Esophagus muscularis mucosa (tissue), 4 donors: Measurements from ENCODE around the gene OAS2.

Experiments used
- EP300 ChIP-seq: sonication (generic); formaldehyde crosslinking; IDR thresholded peaks from one replicate; pipeline ENCODE4 v1.6.1; 2017; ENCODE audit warnings: antibody characterized with exemption
- POLR2A ChIP-seq: fragments of 450-650 bp; IDR thresholded peaks from one replicate; pipeline ENCODE4 v1.6.1; 2017; ENCODE audit warnings: antibody characterized with exemption, moderate library complexity, mild to moderate bottlenecking, low read depth
- TF ChIP-seq, protein P1 (sequence below), 3 experiments: fragments of 200-600 bp in 2 of 3; fragments of 450-650 bp in 1 of 3; sonication (generic) in 2 of 3; IDR thresholded peaks; one replicate each; pipeline ENCODE4 v1.5.1; 2017 to 2019; ENCODE audit warnings: antibody characterized with exemption in 3 of 3, mild to moderate bottlenecking in 2 of 3, moderate library complexity in 1 of 3

DNA sequence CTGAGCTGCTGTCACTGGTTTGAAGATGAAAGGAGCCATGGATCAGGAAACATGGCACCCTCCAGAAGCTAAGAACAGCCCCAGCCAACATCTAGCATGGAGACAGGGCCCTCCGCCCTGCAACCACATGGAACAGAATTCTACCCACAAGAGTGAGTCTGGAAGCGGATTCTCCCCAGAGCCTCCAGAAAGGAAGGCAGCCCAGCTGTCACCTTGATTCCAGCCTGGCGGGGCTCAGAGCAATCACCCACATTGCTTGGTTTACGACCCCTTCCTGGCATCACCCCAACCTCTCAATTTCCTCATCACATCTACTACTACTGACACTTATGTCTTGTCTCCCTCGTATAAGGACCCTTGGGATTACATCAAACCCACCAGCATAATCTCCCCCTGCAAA lies 38.5 kb downstream of the OAS2 start:
- TF ChIP-seq, protein P1, sequence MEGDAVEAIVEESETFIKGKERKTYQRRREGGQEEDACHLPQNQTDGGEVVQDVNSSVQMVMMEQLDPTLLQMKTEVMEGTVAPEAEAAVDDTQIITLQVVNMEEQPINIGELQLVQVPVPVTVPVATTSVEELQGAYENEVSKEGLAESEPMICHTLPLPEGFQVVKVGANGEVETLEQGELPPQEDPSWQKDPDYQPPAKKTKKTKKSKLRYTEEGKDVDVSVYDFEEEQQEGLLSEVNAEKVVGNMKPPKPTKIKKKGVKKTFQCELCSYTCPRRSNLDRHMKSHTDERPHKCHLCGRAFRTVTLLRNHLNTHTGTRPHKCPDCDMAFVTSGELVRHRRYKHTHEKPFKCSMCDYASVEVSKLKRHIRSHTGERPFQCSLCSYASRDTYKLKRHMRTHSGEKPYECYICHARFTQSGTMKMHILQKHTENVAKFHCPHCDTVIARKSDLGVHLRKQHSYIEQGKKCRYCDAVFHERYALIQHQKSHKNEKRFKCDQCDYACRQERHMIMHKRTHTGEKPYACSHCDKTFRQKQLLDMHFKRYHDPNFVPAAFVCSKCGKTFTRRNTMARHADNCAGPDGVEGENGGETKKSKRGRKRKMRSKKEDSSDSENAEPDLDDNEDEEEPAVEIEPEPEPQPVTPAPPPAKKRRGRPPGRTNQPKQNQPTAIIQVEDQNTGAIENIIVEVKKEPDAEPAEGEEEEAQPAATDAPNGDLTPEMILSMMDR (IDR thresholded peaks at IDR 0.05) = no peak
- no peak for TF ChIP-seq EP300
- no peak for TF ChIP-seq POLR2A
